GM21447 (cell line): ENCODE results near the gene HNRNPH1.
A peak's percentile ranks its signal among the peaks of the same experiment; 100 is the strongest.

Experiments
- ATAC-seq: cut with Tn5 transposase; IDR thresholded peaks from one replicate; pipeline ENCODE4 v1.9.1; 2021; ENCODE audit not compliant: unreplicated experiment

Gene HNRNPH1

GRCh38 chr5:179623906-179624741 lies 653 bp upstream of the HNRNPH1 start:
- peak; percentile 13 for ATAC-seq

GRCh38 chr5:179621551-179622214 lies 1.8 kb downstream of the HNRNPH1 start:
- ATAC-seq, result no peak

- ATAC-seq, result no peak
Measured at GRCh38 chr5:179620703-179621350, 2.6 kb downstream of the HNRNPH1 start.

DNA sequence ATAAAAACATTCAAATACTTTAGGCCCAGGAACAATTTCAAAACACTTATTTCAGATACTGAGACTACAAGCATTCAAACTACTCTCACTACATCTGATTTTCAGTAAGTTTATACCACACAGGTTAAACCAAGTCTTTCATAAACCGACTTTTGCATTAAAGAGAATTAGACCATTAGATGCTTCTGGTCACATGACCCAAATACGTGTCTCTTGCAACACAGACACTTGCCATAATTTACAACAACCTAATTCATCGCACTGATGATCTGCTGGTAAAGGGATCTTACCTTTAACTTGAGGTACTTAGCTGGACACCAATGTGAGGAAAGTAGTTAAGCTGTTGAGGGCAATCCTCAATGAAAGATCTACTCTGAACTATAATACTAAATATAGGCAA lies 3.2 kb downstream of the HNRNPH1 start:
- ATAC-seq, result no peak

DNA sequence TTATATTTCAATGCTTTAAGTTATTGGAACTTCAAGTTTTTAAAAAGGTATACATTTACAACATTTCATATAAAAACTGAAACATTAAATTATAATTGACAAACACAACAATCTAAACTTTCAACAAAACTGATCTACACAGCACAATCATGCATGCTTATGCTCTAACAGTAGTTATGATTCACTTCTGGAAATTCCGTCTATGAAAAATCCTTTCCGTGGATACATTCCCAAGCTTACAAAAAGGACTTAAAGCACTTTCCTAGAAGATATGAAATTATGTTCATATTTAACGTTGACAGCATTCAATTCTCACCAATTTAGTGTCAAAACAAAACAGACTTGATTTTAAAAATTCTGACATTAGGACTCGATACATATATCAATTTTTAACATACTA lies 3.7 kb downstream of the HNRNPH1 start:
- ATAC-seq, result no peak

GRCh38 chr5:179618923-179619554 lies 4.4 kb downstream of the HNRNPH1 start:
- no peak for ATAC-seq

- no peak for ATAC-seq
Measured at GRCh38 chr5:179617930-179618329, 5.5 kb downstream of the HNRNPH1 start.

DNA sequence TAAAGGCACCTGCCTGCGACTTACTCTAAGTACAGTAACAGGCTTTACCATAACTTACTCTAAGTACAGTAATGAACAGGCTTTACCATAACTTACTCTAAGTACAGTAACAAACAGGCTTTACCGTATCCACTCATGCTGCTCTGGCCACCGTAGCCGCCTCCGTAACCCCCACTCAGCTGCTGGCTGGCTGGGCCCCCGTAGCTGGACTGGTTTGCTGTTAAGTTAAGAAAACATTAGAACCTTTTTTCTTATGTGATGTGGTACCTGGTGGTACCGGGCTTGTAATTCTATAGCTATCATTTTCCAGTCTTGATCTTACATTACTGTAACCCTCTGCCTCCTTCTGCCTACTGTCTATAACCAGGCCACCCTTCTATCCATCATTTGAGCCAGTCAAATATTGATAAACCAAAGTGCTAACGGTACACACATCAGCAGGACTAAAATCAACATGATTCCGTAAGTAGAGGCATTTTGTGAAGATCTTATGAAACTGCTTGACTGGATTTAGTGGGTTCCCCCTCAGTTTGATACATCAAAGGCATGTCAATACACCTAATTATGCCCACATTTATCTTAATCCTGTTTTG lies 7.4 kb downstream of the HNRNPH1 start:
- no peak for ATAC-seq

DNA sequence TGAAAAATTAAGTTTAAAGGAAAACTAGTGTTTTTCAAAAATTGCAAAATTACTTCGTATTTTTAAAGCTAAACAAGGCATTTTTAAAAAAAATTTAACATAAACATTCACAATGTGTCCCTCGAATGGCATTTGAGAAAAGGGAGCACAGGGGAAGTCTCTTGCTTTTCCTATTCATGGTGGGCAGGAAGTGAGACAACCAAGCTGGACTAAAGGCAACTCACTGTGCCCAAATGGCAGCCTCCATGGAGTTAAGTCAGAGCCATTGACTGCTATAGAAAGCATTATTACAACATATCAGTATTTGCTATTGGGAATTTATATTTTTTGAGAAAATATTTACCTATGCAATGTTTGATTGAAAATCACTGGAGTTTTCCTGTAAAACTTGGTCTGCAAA lies 8.3 kb downstream of the HNRNPH1 start:
- no peak for ATAC-seq

DNA sequence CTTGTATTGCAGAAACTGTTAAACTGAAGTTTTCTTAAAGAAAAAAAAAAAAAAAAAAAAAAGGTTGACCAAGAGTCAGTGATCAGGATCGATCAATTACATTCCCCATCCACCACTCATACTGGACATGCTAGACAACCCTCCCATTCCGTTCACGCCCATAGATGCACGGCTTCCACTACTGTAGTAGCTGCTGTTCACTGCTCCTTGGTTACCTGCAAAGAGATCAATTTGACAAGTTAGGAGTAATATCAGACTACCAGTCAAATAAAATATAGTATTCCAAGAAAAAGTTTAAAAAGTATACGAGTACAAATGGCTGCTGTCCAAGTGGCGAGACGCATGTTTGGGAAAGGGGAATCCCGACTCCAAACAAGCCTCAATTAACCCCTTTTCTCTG lies 8.7 kb downstream of the HNRNPH1 start:
- ATAC-seq, result no peak

DNA sequence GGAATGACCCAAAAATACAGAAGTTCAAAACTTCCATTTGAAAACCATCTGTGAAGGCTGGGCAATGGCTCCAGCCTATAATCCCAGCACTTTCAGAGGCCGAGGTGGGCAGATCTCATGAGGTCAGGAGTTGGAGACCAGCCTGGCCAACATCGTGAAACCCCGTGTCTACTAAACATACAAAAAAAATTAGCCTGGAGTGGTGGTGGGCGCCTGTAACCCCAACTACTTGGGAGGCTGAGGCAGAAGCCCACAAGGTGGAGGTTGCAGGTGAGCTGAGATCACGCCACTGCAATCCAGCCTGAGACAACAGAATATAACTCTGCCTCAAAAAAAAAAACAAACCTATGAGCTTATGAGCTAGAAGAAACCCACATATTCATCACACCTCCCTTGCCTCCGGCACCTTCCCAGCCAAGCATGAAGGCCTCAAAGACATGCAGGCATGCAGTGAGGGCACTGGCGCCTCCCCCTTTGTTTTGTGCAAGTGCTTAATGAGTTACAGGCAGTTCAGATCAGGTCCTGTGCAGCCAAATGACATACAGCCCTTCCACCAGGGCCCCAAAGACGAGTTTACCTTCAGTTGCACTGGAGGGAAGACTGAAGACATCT lies 9.9 kb downstream of the HNRNPH1 start:
- no peak for ATAC-seq

- ATAC-seq, result no peak
Measured at GRCh38 chr5:179612577-179613459, 10.7 kb downstream of the HNRNPH1 start.

DNA sequence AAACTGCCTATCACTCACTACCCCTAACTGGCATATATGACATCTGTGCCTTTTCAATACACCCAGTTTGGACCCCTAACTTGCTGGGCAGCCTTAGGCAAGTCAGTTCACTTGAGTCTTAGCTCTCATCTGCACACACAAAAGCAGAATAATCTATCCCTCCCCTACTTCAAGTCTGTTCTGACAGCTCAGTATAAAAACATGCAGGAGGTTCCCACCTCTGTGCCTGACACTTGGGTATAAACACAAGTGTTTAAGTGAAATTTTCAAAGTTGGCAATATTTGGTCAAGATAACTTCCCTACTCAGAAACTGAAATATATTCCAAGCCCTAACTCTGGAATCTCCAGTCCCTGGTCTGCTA lies 12.6 kb downstream of the HNRNPH1 start:
- no peak for ATAC-seq

- no peak for ATAC-seq
Measured at GRCh38 chr5:179610109-179610902, 13.2 kb downstream of the HNRNPH1 start.

- no peak for ATAC-seq
Measured at GRCh38 chr5:179609834-179610108, 13.7 kb downstream of the HNRNPH1 start.

DNA sequence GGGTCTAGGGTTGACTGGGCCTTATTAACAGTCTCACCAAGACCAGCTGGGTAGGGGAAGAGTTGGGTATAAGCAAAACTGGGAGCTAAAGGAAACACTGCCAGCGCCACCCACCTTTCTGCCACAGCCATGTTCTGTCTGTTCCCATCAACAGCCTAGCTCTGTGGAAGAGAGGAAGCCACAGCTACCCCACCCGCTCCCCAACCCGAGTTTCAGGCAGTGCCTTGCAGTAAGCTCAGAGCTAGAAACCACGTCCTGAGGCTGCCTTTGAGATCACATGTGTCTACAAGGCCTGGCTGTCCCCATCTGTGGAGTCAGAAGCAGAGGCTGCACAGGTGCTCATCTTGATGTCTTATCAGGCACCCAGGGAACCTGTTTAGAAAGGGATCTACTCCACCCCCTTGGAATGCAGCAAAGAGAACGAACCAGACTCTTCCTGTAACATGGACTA lies 15.3 kb downstream of the HNRNPH1 start:
- ATAC-seq, result no peak

- no peak for ATAC-seq
Measured at GRCh38 chr5:179607160-179607931, 16.1 kb downstream of the HNRNPH1 start.

GRCh38 chr5:179606910-179607159 lies 16.6 kb downstream of the HNRNPH1 start:
- no peak for ATAC-seq
